HPDE6-E6E7 (cell line): ENCODE results near the gene CTNNA3.
"Not testable (repeated sequence)": the region's sequence is repeated elsewhere in the genome, so short reads cannot be mapped to it uniquely, and the experiment has no call there.

ENCODE experiments used
- DNase-seq: peaks from one replicate; pipeline ENCODE4 v3.0.0; 2011; ENCODE audit warnings: missing footprints; ENCODE audit errors: extremely low spot score

The CTNNA3 gene

DNA sequence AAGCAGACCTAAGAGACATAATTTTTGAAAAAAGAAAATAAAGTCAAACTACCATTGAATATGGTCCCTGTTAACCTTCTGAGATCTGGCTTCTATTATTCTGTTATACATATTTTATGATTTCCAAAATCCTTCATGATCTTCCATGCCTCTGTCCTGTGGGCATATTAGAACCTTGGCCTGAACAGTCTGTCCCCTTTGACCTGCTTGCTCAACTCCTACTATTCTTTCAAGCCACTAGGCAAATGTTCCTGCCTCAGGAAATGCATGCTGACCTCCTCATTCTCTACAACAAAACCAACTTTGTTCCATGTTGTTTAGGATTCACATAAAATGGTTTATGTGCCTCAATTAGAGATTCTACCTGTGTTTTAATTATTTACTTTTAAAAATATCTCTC lies 1315.0 kb downstream of the CTNNA3 start:
- no peak for DNase-seq

DNA sequence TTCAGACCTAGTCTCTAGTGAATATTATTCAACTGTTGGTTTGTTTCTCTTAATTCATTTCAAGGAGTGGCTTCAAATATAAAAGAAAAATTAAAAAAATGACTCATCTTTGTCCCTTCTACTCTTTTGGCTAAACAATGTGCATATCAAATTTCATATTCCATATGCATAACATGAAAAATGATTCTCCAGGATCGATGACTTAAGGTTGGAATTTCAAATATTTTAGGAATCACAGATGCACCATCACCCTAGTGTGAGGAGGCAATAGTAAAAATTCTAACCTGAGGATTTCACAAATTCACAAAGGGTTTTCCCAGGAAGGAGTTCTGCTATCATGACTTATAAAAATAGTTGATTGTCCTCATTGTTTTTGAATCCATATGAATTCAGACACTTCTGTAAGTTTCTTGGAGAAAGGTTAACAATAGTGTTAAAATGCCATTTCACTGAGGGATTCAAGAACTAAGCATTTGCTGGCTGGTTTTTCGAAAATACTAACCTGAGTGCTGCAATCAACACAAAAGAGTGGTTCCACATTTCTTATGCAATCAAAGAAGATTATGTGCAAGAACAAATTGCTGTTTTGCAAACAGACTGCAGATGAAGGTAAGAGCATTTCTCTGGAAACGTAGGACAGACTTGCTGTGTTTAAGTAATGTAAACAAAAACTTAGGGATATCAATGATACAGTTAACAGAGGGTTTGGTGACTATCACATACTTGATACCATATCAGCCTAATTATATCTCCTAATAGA lies 1317.7 kb downstream of the CTNNA3 start:
- DNase-seq = no peak

DNA sequence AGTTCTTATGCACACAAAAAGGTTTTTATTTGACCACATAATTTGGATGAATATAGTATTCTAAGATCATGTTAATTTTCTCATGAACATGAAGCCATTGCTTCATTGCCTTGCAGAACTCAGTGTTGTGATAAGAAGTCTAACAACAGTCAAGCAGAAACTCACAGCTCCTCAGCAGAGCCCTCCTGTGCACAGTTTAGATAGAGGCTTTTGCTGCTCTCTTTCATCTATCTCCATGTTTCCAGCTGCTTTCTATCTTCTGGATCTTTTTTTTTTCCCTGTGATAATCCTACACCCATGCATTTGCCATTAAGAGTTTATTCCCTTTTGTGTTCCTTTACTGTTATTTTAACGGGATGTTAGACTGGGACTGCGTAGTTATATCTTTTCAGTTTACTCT lies 1327.8 kb downstream of the CTNNA3 start:
- no peak for DNase-seq

DNA sequence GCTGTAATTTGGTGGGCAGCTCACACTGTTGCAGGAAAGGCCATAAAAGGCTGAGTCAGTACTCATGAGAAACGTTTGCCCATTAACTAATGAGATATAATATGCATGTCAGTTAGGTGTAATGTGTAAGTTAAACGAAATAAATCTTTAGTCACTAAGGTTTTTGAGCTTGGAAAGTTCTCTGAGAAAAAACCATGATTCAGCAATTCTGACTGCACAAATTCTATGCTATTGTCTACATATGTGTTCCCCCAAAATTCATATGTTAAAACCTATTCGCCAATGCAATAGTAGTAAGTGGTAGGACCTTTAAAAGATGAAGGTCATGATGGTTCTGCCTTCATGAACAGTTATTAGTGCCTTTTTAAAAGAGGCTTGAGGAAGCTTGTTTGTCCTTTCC lies 1329.8 kb downstream of the CTNNA3 start:
- no peak for DNase-seq

DNA sequence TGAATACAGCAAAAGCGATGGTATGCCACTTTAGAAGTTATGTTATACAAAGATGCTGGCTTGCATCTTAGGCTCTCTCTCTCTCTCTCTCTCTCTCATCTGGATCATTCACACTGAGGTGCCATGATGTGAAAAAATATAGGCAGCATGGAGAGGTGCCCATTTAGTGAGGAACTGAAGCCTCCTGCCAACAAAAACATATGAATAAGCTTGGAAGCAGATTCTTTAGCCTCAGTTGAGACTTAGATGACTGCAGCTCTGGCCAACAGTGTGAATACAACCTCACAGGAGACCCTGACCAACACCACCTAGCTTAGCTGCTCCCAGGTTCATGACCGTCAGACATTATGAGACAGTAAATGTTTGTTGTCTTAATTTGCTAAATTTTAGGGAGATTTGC lies 1330.3 kb downstream of the CTNNA3 start:
- DNase-seq = no peak

DNA sequence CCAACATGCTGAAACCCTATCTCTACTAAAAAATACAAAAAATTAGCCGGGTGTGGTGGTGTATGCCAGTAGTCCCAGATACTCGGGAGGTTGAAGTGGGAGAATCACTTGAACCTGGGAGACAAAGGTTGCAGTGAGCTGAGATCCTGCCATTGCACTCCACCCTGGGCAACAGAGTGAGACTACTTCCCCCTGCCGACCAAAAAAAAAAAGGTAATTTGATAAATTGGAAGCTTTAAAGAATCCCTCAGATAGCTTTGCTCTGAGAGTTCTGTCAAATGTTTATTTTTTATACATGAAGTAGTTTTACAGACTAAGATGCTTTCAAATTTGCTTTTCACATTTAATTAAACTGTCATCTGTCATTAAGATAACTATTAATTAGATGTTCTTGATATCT lies 1333.5 kb downstream of the CTNNA3 start:
- DNase-seq = no peak

DNA sequence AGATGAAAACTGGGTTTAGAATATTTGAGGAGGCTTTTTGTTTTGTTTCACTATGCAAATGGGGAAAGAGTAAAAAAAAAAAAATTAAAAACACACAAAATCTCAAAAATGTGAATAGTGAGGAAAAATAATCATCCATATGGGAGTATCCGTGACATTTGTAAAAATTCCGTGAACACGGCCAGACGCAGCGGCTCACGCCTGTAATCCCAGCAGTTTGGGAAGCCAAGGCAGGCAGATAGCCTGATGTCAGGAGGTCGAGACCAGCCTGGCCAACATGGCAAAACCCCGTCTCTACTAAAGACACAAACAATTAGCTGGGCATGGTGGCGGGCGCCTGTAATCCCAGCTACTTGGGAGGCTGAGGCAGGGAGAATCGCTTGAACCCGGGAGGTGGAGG lies 1342.2 kb downstream of the CTNNA3 start:
- DNase-seq = not testable (repeated sequence)

DNA sequence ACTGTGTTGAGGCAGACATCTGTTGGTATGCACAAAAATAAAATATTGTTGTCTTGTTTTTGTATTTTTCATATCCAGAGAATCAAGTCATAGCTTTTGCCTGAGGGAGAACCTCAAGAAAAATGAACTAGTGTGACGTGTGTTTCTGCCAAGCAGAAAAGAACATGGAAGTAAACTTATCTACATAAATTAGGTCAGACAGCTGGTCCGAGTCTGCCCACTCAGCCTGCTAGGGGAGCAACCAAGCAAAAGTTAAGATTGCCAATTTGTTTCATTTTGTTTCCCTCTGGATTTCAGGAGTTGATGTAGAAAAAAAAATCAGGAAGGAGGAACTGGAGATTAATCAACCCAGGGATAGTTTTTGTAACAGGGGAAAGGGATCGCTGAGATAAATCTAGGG lies 1342.6 kb downstream of the CTNNA3 start:
- no peak for DNase-seq

DNA sequence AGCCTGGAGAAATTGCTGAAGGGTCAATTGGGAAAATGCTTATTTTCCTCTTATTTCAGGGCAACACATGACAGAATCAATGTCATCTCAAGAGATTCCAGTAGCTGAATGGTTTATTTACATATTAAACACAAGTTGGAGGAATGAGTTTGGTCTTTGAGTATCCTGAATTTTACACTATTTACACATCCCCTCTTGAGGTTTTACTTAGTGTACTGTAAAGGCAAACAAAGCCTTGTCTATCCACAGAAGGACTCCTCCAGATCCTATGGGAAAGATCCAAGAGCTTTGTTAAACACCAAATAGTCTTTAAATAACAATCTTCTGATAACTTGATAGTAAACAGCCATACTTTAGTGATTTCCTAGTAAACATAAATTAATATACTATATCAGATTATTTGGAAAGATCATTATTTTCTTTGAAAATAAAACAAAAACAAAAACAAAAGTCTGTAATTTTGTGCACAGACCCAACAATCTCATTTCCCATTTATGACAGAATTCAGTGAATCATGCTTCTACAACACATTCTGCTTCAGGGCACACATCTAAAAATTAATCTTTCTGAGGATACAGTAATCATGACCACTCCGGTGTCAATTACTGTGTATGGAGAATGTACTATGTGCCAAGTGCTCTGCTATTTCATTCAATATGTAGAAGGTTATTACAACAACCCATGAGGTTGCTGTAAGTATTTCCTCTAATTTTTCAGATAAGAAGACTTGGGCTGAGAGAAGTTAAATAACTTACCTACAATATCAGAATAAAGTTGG lies 1345.2 kb downstream of the CTNNA3 start:
- DNase-seq = peak; percentile 1

DNA sequence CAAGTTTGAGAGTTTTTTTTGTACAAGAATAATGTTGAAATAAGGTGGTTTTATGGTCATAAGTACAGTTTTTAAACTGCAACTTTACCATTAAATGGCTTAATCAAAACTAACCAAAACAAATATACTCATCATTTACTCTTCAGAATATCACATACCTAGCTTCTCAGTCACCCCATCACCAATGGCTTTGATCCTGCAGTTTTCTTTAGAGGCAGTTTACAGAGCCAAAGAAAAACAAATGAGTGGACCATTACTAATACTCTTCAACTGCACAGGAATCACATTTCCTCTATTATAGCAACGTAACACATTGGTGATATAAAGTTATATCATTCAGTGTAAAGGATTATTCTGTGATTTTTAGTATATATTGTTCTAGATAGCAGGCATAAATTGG lies 1346.3 kb downstream of the CTNNA3 start:
- peak; percentile 16 for DNase-seq

DNA sequence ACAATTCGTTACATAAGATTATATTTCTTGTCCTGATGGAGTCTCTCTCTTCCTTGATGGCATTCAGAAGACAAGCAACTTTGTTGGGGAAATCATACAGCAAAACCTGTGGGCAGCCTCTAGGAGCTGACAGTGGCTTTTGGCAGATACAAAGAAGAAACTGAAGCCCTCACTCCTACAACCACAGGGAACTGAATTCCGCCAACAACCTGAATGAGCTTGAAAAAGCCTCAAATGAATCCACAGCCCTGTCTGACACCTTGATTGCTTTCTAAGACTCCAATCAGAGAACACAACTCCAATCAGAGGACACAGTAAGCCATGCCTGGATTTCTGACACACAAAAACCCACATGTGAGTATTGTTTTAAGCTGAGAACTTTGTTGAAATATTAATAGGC lies 1346.9 kb downstream of the CTNNA3 start:
- no peak for DNase-seq

DNA sequence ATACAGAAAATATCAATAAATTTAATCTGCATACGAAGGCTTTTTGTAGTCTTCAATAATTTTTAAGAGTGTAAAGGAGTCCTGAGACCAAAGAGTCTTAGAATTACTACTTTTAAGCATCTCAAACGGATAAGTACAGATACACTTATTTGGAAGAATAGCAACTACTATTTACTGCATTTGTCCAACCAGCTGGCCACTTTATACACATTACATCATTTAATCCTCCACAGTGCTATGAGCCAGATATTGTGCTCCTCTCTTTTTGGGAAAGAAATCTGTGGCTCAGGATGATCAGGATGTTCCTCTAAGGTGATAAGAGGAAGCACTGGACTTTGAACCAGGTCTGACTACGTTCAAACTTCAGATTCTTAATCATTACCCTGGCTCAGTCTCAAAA lies 1358.8 kb downstream of the CTNNA3 start:
- no peak for DNase-seq

DNA sequence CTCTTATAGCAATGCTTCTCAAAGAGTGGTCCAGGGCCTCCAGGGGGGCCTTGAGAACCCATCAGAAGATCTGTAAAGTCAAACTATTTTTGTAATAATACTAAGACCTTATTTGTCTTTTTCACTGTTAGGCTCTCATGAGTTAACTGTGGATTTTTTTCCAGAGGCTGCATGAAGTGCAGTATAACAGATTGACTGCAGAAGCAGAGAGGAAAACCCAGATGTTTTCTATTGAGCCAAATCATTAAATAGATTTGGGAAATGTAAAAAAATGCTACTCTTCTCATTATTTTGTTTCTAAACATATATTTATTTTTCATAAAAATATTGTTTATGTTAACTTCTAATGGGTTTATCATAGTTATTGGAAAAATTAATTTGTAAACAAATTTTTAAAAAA lies 1359.2 kb downstream of the CTNNA3 start:
- no peak for DNase-seq

DNA sequence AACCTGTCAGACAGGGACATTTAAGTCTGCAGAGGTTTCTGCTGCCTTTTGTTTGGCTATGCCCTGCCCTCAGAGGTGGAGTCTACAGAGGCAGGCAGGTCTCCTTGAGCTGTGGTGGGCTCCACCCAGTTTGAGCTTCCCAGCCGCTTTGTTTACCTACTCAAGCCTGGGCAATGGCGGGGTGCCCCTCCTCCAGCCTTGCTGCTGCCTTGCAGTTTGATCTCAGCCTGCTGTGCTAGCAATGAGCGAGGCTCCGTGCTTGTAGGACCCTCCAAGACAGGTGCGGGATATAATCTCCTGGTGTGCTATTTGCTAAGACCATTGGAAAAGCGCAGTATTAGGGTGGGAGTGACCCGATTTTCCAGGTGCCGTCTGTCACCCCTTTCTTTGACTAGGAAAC lies 1360.2 kb downstream of the CTNNA3 start:
- DNase-seq = not testable (repeated sequence)

DNA sequence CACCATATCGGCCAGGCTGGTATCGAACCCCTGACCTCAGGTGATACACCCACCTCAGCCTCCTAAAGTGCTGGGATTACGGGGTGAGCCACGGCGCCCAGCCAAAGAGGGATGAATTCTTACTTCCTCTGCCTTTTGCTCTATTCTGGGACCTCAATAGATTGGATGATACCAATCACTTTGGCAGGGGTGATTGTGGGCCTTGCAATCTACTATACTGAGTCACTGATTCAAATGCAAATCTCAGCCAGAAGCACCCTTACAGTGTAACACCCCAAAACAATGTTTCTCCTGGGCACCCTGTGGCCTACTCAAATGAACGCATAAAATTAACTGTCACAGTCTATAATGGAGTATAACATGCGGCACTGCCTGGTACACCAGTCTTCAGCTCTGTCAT lies 1366.8 kb downstream of the CTNNA3 start:
- no peak for DNase-seq

DNA sequence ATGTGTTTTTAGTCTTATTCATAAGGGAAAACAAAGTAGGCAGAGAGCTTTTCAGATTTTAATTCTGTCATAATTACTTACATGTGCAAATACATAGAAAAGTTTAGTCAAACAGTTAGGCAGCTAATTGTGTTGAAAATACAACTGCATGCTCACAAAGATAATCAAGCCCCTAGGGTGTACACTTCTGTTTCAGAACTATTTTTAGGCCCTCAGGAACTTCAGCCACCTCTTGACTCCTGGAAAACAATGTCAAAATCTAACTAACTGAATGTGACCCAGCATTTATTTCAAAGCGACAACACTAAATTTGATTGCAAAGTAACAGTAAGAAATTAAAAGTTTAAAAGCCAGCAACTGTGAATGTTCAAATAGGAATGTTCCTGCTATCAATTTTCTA lies 1369.1 kb downstream of the CTNNA3 start:
- DNase-seq = no peak

DNA sequence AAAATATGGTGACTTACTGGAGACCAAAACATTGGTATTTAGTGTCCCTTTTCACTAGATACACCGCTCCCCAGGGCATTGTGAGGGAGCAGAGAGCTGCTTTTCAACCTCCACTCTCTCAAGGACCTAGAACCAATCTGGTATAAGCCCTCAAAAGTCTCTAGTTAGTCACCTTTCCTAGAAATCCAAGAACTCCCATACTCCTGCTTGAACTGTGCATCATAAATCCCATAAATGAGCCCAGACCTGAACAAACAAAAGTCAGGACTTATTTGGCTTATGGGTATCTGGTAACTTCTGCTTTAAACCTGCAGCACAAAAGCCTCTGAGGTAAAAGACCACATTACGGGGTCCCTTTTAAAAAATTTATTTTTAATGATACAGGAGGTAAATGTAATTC lies 1373.2 kb downstream of the CTNNA3 start:
- no peak for DNase-seq

DNA sequence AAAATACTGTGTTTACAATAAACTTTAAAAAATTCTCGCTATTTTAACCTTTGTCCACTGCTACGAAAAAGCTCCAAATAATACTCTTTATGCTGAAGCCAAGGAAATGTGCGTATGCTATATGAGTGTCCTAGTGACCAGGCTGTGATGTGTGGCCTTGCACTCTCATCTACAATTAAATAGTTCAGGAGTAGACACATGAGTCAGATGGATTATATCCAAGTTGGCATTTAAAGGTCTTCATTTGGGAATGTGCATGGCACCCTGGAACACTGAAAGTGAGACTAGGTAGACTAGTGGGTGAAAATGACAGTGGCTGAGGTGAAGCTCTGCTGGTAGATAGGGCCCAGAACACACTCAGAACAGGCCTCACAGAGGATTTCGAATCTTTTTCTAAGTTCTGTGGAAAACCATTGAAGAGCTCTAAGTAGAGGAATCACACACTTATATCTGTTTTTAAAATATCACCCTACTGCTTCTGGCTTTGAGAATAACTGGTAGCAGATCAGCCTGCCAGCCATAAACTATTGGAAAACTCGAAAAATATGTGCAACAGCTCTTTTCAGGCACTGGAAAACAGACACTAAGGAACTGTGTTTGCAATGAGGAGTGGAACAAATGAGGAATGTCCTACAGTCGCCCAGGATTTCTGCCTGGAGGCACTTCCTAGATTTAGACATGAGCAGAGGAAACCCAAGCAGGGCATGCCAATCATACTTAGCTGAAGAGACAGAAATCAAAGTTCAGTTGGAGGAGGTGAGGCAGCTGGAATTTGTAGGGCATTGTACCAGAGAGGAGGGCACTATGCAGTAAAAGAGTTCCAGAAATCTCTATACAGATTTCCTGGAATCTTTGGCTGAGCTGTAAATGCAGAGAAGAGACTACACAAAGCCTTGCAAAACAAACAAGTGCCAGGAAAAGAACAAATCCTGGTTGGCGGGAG lies 1374.0 kb downstream of the CTNNA3 start:
- no peak for DNase-seq

DNA sequence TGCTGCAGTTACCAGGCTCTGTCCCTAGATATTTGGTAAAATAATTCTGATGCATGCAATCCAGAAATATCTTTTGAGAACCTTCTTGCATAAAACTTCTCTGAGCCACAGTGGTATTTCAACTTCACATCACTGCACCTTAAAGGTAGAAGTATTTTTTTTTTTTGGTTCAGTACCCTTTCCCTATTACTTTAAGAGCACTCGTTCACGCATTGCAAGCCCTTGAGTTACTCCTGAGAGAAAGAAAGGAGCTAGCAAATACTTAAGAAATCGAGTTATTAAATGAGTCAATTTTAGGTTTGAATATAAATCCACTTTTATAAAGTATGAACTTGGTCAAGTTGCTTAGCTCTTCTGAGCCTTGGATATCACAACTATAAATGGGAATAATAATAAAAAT lies 1377.2 kb downstream of the CTNNA3 start:
- no peak for DNase-seq

DNA sequence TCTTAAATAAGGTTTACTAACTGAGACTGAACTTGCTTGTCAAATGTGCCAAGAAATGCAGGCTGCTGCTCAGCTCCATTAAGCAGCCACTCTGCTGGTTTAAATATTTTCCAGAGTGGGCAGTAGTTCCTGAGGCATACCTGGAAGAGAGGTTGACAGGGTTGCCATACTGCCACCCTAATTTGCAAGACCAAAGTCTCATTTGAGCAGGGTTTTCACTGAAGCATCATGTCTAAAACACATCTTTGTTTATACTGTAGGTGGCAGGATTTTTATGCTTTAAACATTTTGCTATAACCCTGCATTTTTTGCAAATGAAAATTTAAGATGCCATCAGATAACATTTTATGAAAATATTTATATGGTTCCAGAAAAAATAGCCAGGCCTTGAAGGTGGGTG lies 1388.2 kb downstream of the CTNNA3 start:
- no peak for DNase-seq

DNA sequence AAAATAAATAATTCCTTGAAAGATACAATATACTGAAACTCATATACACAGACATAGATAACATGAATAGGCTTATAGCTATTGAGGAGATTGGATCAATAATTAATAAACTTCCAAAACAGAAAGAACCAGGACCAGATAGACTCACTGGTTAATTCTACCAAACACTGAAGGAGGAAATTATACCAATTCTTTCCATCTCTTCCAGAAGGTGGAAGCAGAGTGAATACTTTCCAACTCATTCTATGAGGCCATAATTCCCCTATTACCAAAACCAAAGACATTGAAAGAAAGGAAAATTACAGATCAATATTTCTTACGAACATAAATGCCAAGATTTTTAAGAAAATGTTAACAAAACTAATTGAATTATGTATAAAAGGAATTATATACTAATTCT lies 1394.9 kb downstream of the CTNNA3 start:
- DNase-seq = no peak

DNA sequence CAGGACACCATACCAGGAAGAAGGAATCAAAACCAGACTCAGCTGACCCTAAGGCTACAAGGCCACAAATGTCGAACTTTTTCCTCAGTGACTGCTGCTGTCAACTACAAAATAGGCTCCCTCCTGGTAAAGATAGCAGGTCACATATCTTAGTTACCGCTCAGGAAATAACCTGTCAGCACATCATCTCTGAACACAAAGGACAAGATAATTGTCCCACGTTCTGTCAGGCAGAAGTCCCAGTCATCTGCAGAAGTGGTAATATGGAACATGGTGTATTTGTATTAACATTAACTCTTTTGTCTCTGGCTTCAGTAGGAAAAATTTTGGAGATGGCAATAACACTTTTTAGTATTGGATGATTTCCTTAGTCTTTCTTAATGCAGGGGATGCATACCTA lies 1400.4 kb downstream of the CTNNA3 start:
- no peak for DNase-seq
